Esophagus muscularis mucosa (tissue), 4 donors: ENCODE results near the gene FGD5. TPM values are rescaled to one million over a fixed set of nuclear protein-coding genes. Genes with fewer than 3 reads are reported as not detected.

Source experiments
- DNase-seq: peaks from one replicate; pipeline ENCODE4 v3.0.0-alpha.2; 2017; ENCODE audit errors: extremely low spot score
- H3K27ac ChIP-seq, 4 donors: fragments of 200-600 bp; sonication (generic); replicated peaks in 1 of 4; 1 replicate in 3 of 4; 2 replicates in 1 of 4; pipeline ENCODE4 v1.5.1; 2016 to 2019; ENCODE audit warnings: mild to moderate bottlenecking in 1 of 4
- H3K27me3 ChIP-seq, 4 donors: fragments of 200-600 bp; sonication (generic); one replicate each; pipeline versions ENCODE4 v1.5.1 to v1.6.0; 2016 to 2019
- H3K36me3 ChIP-seq, 4 donors: fragments of 200-600 bp; sonication (generic); one replicate each; pipeline ENCODE4 v1.5.1; 2016 to 2019
- H3K4me1 ChIP-seq, 4 donors: fragments of 200-600 bp; sonication (generic); one replicate each; pipeline ENCODE4 v1.5.1; 2016 to 2019
- H3K4me3 ChIP-seq, 4 donors: fragments of 200-600 bp; sonication (generic); 1 replicate in 2 of 4; 2 replicates in 2 of 4; pipeline ENCODE4 v1.5.1; 2016 to 2019; ENCODE audit warnings: mild to moderate bottlenecking in 4 of 4, moderate library complexity in 1 of 4
- H3K9me3 ChIP-seq, 4 donors: fragments of 200-600 bp; sonication (generic); 1 replicate in 3 of 4; 2 replicates in 1 of 4; pipeline ENCODE4 v1.5.1; 2016 to 2019
- EP300 ChIP-seq: sonication (generic); formaldehyde crosslinking; IDR thresholded peaks from one replicate; pipeline ENCODE4 v1.6.1; 2017; ENCODE audit warnings: antibody characterized with exemption
- POLR2A ChIP-seq: fragments of 450-650 bp; IDR thresholded peaks from one replicate; pipeline ENCODE4 v1.6.1; 2017; ENCODE audit warnings: antibody characterized with exemption, moderate library complexity, mild to moderate bottlenecking, low read depth
- POLR2AphosphoS5 ChIP-seq, 2 donors: sonication (generic); formaldehyde crosslinking; IDR thresholded peaks; one replicate each; pipeline ENCODE4 v1.6.1; 2017; ENCODE audit warnings: antibody characterized with exemption in 2 of 2
- WGBS: methylation state at CpG from one replicate; pipeline ENCODE4 v1.1.5; 2018; 5-methylcytosine and 5-hydroxymethylcytosine counted together
- intact Hi-C: fragments of 100-400 bp; cut with DNase I; formaldehyde crosslinking; loops from one replicate; pipeline ENCODE4 v1.15.1; 2023
- total RNA-seq, 4 donors: library from RNA; depleted of rRNA; stranded (reverse); fragments of >200 nt; gene quantifications; one replicate each; pipeline versions ENCODE4 v1.1.0 to v1.2.1, GENCODE V29; 2016
- TF ChIP-seq, protein P1 (sequence below), 3 experiments: fragments of 200-600 bp in 2 of 3; fragments of 450-650 bp in 1 of 3; sonication (generic) in 2 of 3; IDR thresholded peaks; one replicate each; pipeline ENCODE4 v1.5.1; 2017 to 2019; ENCODE audit warnings: antibody characterized with exemption in 3 of 3, mild to moderate bottlenecking in 2 of 3, moderate library complexity in 1 of 3

FGD5 gene
- total RNA-seq, 4 donors from 2014 or later, result 15.4 to 21.1 (median 16.1) TPM

GRCh38 chr3:14774431-14774830, 44.3 kb upstream of the FGD5 start:
- H3K4me1 ChIP-seq, result no peaks in the 10 kb centered on the region
- no peak overlapping the region for H3K4me3 ChIP-seq
- no peaks in the 10 kb centered on the region for H3K27me3 ChIP-seq
- intact Hi-C loops, result no loop called here
- TF ChIP-seq POLR2A (no peak), EP300 (no peak), POLR2AphosphoS5 (IDR thresholded peaks at IDR 0.05) (no peak)
- TF ChIP-seq, protein P1, sequence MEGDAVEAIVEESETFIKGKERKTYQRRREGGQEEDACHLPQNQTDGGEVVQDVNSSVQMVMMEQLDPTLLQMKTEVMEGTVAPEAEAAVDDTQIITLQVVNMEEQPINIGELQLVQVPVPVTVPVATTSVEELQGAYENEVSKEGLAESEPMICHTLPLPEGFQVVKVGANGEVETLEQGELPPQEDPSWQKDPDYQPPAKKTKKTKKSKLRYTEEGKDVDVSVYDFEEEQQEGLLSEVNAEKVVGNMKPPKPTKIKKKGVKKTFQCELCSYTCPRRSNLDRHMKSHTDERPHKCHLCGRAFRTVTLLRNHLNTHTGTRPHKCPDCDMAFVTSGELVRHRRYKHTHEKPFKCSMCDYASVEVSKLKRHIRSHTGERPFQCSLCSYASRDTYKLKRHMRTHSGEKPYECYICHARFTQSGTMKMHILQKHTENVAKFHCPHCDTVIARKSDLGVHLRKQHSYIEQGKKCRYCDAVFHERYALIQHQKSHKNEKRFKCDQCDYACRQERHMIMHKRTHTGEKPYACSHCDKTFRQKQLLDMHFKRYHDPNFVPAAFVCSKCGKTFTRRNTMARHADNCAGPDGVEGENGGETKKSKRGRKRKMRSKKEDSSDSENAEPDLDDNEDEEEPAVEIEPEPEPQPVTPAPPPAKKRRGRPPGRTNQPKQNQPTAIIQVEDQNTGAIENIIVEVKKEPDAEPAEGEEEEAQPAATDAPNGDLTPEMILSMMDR (IDR thresholded peaks at IDR 0.05), result no peak
- peak; percentile 70 for DNase-seq
- no peak overlapping the region for H3K27ac ChIP-seq
- 92% methylated on average over 12 of the region's 12 CpGs for WGBS
- peaks cover 0 to 20% (median 9%) of the 10 kb centered on the region in 4 donors for H3K9me3 ChIP-seq
- H3K36me3 ChIP-seq, result no peaks in the 10 kb centered on the region

DNA sequence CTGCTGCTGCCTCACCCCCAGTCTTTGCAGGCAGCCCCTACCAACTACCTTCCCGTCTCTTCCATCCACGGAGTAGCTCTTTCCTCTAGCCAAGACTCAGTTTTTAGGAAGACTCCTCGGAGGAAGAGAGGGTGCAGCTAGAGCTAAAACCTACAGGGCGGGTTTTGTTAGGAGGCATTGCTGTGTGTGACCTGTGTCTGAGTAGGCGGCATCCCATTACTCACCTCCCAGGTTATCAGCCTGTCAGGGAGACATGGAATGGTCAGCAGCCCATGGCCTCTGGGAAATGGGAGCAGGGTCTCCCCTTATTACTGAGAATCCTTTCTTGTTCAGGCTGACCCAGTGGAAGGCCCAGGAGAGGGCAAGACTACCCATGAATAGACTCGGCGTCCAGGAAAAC, 43.8 kb upstream of the FGD5 start:
- intact Hi-C loops, result loop anchor here (5.0 kb wide), 1 partner anchor 103 kb away; no protein-coding TSS in a partner anchor
- DNase-seq, result peak; percentile 85
- H3K36me3 ChIP-seq, result no peaks in the 10 kb centered on the region

GRCh38 chr3:14775563-14775962, 43.2 kb upstream of the FGD5 start:
- Histone ChIP-seq H3K4me3 (no peak overlapping the region), H3K36me3 (no peaks in the 10 kb centered on the region), H3K4me1 (no peaks in the 10 kb centered on the region), H3K27ac (no peak overlapping the region), H3K9me3 (peaks cover 0 to 21% (median 11%) of the 10 kb centered on the region in 4 donors), H3K27me3 (no peaks in the 10 kb centered on the region)
- intact Hi-C loops, result loop anchor here (5.0 kb wide), 1 partner anchor 103 kb away; no protein-coding TSS in a partner anchor
- peak; percentile 78 for DNase-seq
- TF ChIP-seq POLR2AphosphoS5 (IDR thresholded peaks at IDR 0.05), result no peak
- WGBS, result 92% methylated on average over 4 of the region's 4 CpGs

More for the DNA sequence above, 43.8 kb upstream of the FGD5 start:
- Histone ChIP-seq H3K27me3 (no peaks in the 10 kb centered on the region), H3K4me1 (no peaks in the 10 kb centered on the region), H3K9me3 (peaks cover 0 to 21% (median 11%) of the 10 kb centered on the region in 4 donors), H3K27ac (no peak overlapping the region), H3K4me3 (no peak overlapping the region)
- TF ChIP-seq, protein P1 (IDR thresholded peaks at IDR 0.05), result no peak
- TF ChIP-seq EP300, result no peak
- TF ChIP-seq POLR2AphosphoS5 (IDR thresholded peaks at IDR 0.05), result no peak
- no peak for TF ChIP-seq POLR2A
- WGBS, result 89% methylated on average over 7 of the region's 7 CpGs

GRCh38 chr3:14779069-14779685, 39.6 kb upstream of the FGD5 start:
- H3K4me1 ChIP-seq, result no peaks in the 10 kb centered on the region
- peaks cover 0 to 21% (median 11%) of the 10 kb centered on the region in 4 donors for H3K9me3 ChIP-seq
- no peak for TF ChIP-seq EP300
- TF ChIP-seq POLR2A, result no peak
- TF ChIP-seq, protein P1 (IDR thresholded peaks at IDR 0.05), result no peak
- DNase-seq, result no peak
- peaks cover 0 to 3% (median 0%) of the 10 kb centered on the region in 4 donors for H3K27me3 ChIP-seq
- no peak overlapping the region for H3K27ac ChIP-seq
- intact Hi-C loops, result loop anchor here (5.0 kb wide), 1 partner anchor 107 kb away; no protein-coding TSS in a partner anchor
- WGBS, result 97% methylated on average over 2 of the region's 2 CpGs
- no peaks in the 10 kb centered on the region for H3K36me3 ChIP-seq
- no peak overlapping the region for H3K4me3 ChIP-seq

- intact Hi-C loops, result no loop called here
- 46% methylated on average over 12 of the region's 12 CpGs for whole genome bisulfite sequencing
- DNase-seq, result no peak
Observed at GRCh38 chr3:14780927-14781507, 37.7 kb upstream of the FGD5 start.

More at GRCh38 chr3:14780927-14781507, 37.7 kb upstream of the FGD5 start:
- H3K9me3 ChIP-seq, result peaks cover 0 to 21% (median 11%) of the 10 kb centered on the region in 4 donors
- H3K27ac ChIP-seq, result no peak overlapping the region
- H3K27me3 ChIP-seq, result peaks cover 0 to 18% (median 0%) of the 10 kb centered on the region in 4 donors
- no peak overlapping the region for H3K4me3 ChIP-seq
- no peaks in the 10 kb centered on the region for H3K36me3 ChIP-seq
- H3K4me1 ChIP-seq, result no peaks in the 10 kb centered on the region
- TF ChIP-seq, protein P1 (IDR thresholded peaks at IDR 0.05), result peak; percentile 38 to 53 (median 42)
- TF ChIP-seq POLR2A, result no peak
